ENCODE data around the gene IKBKG.

GRCh38 chrX:154542723-154543424, 4.5 kb upstream of the IKBKG start:
- TF ChIP-seq SUZ12 (IDR thresholded peaks at IDR 0.05; ENCODE audit: low read length) (no peak), CTCF (IDR thresholded peaks at IDR 0.05; ENCODE audit: control extremely low read depth in 1 of 3, insufficient read depth in 1 of 3, low read depth in 1 of 3, low read length in 3 of 3) (no peak)

Measured in H1 (cell line).